Ectodermal cell (in vitro differentiated cells): ENCODE data around the gene MBNL2.

Experiments
- H3K27ac ChIP-seq: 2 replicates; pipeline ENCODE4 v1.7.0; 2013; ENCODE audit warnings: mild to moderate bottlenecking, low read depth, low read length; ENCODE audit not compliant: insufficient read depth, poor library complexity, severe bottlenecking
- H3K27me3 ChIP-seq: 2 replicates; pipeline ENCODE4 v1.7.0; 2013; ENCODE audit warnings: mild to moderate bottlenecking, low read length; ENCODE audit not compliant: insufficient read depth, control insufficient read depth, poor library complexity, severe bottlenecking
- H3K36me3 ChIP-seq: one replicate; pipeline ENCODE4 v1.7.0; 2013; ENCODE audit warnings: low read length; ENCODE audit not compliant: control insufficient read depth, insufficient read depth
- H3K4me1 ChIP-seq: one replicate; pipeline ENCODE4 v1.7.0; 2013; ENCODE audit warnings: low read length; ENCODE audit not compliant: control insufficient read depth, insufficient read depth
- H3K4me3 ChIP-seq: 2 replicates; pipeline ENCODE4 v1.7.0; 2013; ENCODE audit warnings: low read depth, low read length, control low read depth; ENCODE audit not compliant: insufficient read depth
- H3K9me3 ChIP-seq: 2 replicates; pipeline ENCODE4 v1.7.0; 2013; ENCODE audit warnings: mild to moderate bottlenecking, low read length, moderate library complexity; ENCODE audit not compliant: control insufficient read depth
- WGBS, 2 experiments: methylation state at CpG; one replicate each; pipeline ENCODE4 v1.1.7; 2013; ENCODE audit warnings: missing lambda C conversion rate in 2 of 2; 5-methylcytosine and 5-hydroxymethylcytosine counted together

Gene MBNL2

GRCh38 chr13:97333983-97334382, 111.8 kb downstream of the MBNL2 start:
- H3K4me3 ChIP-seq = no peak overlapping the region
- no peaks in the 10 kb centered on the region for H3K36me3 ChIP-seq
- no peaks in the 10 kb centered on the region for H3K9me3 ChIP-seq
- no peaks in the 10 kb centered on the region for H3K27me3 ChIP-seq
- 93 to 94% methylated on average over 3 to 6 of the region's 6 CpGs for WGBS, 2 experiments
- H3K27ac ChIP-seq = no peak overlapping the region
- H3K4me1 ChIP-seq = peaks cover 4% of the 10 kb centered on the region

- Histone ChIP-seq H3K27me3 (no peaks in the 10 kb centered on the region), H3K4me3 (no peak overlapping the region), H3K9me3 (no peaks in the 10 kb centered on the region), H3K36me3 (no peaks in the 10 kb centered on the region), H3K27ac (no peak overlapping the region), H3K4me1 (no peaks in the 10 kb centered on the region)
- 97 to 98% methylated on average over 2 to 3 of the region's 3 CpGs for WGBS, 2 experiments
Observed at GRCh38 chr13:97334690-97335089, 112.6 kb downstream of the MBNL2 start.

DNA sequence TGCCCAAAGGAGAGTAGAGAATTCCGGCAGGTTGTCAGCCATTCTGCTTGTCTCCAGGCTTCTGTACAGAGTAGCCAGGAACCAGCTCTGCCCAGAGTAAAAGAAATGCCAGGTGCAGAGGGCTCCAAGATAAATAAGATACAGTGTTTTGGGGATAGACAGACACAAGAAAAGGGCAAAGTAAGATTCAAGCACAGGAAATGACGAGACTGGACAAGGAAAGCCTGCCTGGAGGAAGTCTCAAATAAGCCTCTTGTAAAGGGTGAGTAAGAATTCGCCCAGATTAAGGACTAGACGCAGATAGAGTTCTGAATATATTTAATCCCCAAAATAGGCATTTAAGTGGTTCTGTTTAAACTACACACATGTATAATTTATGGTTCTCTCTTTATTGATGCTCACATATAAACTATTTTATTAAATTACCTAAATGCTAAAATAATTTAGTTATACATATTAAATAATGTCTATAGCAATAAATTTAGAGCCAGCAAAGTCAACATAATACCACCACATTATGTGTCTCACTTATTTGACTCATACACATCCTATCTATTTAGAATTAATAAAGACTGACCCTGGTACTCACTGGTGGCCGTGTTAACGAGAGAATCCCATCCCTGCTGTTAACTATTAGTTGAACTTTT, 113.5 kb downstream of the MBNL2 start:
- Histone ChIP-seq H3K27ac (no peak overlapping the region), H3K36me3 (no peaks in the 10 kb centered on the region)
- 89 to 96% methylated on average over 2 to 6 of the region's 6 CpGs for WGBS, 2 experiments

DNA sequence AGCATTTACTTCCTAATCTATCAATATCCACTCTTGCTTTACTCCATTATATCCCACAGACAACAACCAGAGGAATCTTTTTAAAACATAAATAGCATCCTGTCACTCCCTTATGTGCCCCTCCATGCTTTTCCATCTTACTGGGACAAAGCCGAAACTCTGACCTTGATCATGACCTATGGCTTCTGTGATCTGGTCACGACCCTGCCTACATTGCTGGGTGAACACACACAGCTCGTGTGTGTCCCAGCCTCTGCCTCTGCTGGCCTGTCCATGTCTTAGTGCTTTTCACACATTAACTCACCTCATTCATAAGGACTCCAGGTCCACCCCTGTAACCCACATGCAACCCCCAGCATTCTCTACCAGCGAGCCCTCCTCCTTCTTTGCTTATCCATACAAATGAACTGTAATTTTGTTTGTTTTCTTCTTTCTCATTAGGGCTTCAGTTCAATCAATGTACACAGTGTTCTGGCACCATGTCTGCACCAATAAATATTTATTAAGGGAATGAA, 115.9 kb downstream of the MBNL2 start:
- no peak overlapping the region for H3K27ac ChIP-seq
- H3K36me3 ChIP-seq = no peaks in the 10 kb centered on the region
- no peaks in the 10 kb centered on the region for H3K27me3 ChIP-seq
- no peak overlapping the region for H3K4me3 ChIP-seq
- 86 to 93% methylated on average over 4 of the region's 4 CpGs for WGBS, 2 experiments
- no peaks in the 10 kb centered on the region for H3K4me1 ChIP-seq
- no peaks in the 10 kb centered on the region for H3K9me3 ChIP-seq

More for the DNA sequence above, 113.5 kb downstream of the MBNL2 start:
- Histone ChIP-seq H3K9me3 (no peaks in the 10 kb centered on the region), H3K4me1 (no peaks in the 10 kb centered on the region), H3K4me3 (no peak overlapping the region), H3K27me3 (no peaks in the 10 kb centered on the region)

- Histone ChIP-seq H3K4me1 (no peaks in the 10 kb centered on the region), H3K36me3 (peaks cover 3% of the 10 kb centered on the region), H3K9me3 (no peaks in the 10 kb centered on the region), H3K27ac (no peak overlapping the region), H3K4me3 (no peak overlapping the region), H3K27me3 (no peaks in the 10 kb centered on the region)
- WGBS, 2 experiments = 90% methylated on average over 16 of the region's 16 CpGs
Observed at GRCh38 chr13:97338571-97338970, 116.4 kb downstream of the MBNL2 start.

- Histone ChIP-seq H3K27ac (no peak overlapping the region), H3K9me3 (no peaks in the 10 kb centered on the region), H3K4me3 (no peak overlapping the region), H3K36me3 (peaks cover 5% of the 10 kb centered on the region), H3K4me1 (no peaks in the 10 kb centered on the region), H3K27me3 (no peaks in the 10 kb centered on the region)
- WGBS, 2 experiments = 91 to 92% methylated on average over 21 of the region's 21 CpGs
Observed at GRCh38 chr13:97339019-97339987, 117.2 kb downstream of the MBNL2 start.

- H3K4me3 ChIP-seq = no peak overlapping the region
- no peak overlapping the region for H3K27ac ChIP-seq
- no peaks in the 10 kb centered on the region for H3K27me3 ChIP-seq
- H3K4me1 ChIP-seq = no peaks in the 10 kb centered on the region
- WGBS, 2 experiments = 90 to 97% methylated on average over 7 of the region's 7 CpGs
- H3K36me3 ChIP-seq = peaks cover 5% of the 10 kb centered on the region
- no peaks in the 10 kb centered on the region for H3K9me3 ChIP-seq
Observed at GRCh38 chr13:97339988-97340749, 118.0 kb downstream of the MBNL2 start.

GRCh38 chr13:97341135-97341534, 119.0 kb downstream of the MBNL2 start:
- no peaks in the 10 kb centered on the region for H3K9me3 ChIP-seq
- 89 to 100% methylated on average over 1 of the region's 1 CpG for WGBS, 2 experiments
- no peak overlapping the region for H3K27ac ChIP-seq
- no peak overlapping the region for H3K4me3 ChIP-seq
- no peaks in the 10 kb centered on the region for H3K4me1 ChIP-seq
- no peaks in the 10 kb centered on the region for H3K27me3 ChIP-seq
- H3K36me3 ChIP-seq = peaks cover 5% of the 10 kb centered on the region

DNA sequence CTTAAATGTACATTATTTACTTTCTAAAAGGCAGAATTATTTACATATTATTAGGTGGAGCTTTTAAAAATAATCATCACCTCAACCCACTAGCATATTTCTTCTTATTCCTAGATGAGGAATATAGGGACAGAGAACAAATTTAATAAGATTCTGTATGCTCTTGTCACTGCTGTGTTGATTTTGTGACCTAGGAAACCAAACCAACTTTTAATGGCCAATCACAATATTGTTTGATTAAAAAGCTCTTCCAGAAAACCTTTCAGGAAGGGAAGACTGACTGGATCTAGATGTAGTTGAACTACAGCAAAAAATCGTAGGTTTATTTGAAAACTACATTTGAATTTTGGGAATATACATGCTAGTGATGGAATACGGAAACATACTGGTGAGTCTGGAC, 120.0 kb downstream of the MBNL2 start:
- H3K9me3 ChIP-seq = no peaks in the 10 kb centered on the region
- no peaks in the 10 kb centered on the region for H3K4me1 ChIP-seq
- H3K36me3 ChIP-seq = peaks cover 5% of the 10 kb centered on the region
- H3K27ac ChIP-seq = no peak overlapping the region
- H3K4me3 ChIP-seq = no peak overlapping the region
- 89 to 91% methylated on average over 2 of the region's 2 CpGs for WGBS, 2 experiments
- no peaks in the 10 kb centered on the region for H3K27me3 ChIP-seq
